NCI-H82 treated with DMSO at 0.1 percent for 48 hours (cell line): ENCODE results near the gene PIK3R6.

Experiments used
- DNase-seq: peaks from one replicate; lab custom pipeline; 2025; ENCODE audit not compliant: unreplicated experiment; lab: John Stamatoyannopoulos, UW

Gene PIK3R6, protein sequence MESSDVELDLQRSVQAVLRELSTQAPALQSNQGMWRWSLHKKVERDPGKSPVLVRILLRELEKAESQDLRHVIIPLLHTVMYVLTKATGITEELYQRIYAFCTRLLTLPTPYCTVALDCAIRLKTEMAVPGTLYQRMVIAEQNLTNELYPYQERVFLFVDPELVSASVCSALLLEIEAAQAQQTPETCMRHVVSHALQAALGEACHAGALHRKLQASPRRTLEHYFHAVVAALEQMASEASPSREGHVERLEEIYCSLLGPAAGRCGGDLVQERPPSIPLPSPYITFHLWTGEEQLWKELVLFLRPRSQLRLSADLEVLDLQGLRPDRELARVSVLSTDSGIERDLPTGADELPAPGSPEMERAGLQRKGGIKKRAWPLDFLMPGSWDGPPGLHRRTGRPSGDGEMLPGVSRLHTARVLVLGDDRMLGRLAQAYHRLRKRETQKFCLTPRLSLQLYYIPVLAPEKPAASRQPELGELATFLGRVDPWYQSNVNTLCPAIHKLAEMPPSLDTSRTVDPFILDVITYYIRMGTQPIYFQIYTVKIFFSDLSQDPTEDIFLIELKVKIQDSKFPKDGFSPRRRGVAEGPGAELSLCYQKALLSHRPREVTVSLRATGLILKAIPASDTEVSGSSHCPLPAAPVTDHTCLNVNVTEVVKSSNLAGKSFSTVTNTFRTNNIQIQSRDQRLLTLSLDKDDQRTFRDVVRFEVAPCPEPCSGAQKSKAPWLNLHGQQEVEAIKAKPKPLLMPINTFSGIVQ

GRCh38 chr17:8867361-8867981 lies at the start of gene PIK3R6:
PIK3R6 (minus strand) TSS chr17:8867674; CDS start chr17:8849794, 17,880 bp downstream.
- DNase-seq: no peak

- DNase-seq: no peak
These were observed 49.0 kb upstream of the PIK3R6 start for GRCh38 chr17:8916466-8916865.

DNA sequence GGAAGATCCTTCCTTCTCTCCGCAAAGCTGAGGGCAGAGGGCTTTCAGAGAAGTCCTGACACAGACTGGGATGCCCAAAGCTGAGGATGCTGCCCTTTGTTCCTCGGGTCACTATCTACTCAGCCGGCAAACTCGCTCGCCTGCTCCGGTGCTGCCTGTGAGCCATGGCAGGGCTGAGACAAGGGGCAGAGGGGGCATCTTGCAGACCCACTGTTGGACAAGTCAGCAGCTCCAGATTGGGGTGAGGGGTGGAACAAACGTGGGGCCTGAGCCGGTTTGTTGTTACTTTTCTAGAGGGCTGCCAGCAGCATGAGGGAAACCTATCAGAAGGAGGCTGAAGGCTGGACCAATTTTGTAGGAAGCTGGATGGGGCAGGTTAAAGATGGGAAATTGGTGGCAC lies 47.1 kb upstream of the PIK3R6 start:
- DNase-seq: no peak

- DNase-seq: no peak
These were observed 46.4 kb upstream of the PIK3R6 start for GRCh38 chr17:8913879-8914278.

DNA sequence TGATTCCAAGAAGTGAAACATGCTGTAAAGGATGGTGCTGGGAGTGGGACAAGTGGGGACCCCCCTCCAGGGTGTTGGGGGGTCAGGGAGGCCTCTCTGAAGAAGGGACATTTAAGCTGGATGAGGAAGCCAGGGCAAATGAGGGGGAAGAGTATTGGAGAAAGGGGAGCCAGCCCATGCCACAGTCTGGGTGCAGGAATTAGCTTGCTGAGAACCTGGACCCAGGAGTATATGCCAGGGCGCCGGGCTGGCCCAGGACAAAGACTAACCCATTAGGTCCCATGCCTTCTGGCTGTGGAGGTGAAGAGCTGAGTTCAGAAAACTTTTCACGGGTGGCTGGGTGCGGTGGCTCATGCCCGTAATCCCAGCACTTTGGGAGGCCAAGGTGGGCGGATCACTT lies 45.6 kb upstream of the PIK3R6 start:
- no peak for DNase-seq

- no peak for DNase-seq
These were observed 44.9 kb upstream of the PIK3R6 start for GRCh38 chr17:8912084-8912981.

DNA sequence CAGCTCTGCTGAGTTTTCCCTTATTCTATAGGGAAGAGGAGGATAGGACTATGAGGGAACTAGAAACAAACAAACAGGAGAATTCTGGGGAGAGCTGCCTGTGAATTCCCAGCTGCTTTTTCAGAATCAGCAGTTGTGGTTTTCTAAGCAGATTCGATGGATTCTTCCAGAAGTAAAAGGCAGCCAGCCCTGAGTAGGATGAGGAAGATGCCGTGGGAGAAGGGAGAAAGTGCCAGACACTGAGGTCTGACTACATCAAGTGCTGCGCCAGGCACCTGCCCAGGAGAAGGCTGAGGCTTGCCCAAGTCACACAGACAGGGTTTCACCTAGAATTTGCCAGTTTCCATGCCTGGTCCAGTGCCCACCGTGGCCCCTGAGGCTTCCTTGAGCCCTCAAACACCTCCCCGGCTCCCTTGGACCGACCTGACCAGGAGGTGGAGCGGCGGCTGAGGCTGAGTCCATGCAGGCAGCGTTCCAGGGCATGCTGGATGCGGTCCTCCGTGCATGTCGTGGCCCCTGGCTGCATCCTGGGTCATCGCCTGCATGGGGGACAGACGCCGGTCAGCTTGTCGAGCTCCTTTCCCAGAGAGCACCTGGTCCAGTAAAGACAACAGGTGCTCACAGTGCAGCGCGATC lies 43.6 kb upstream of the PIK3R6 start:
- no peak for DNase-seq

DNA sequence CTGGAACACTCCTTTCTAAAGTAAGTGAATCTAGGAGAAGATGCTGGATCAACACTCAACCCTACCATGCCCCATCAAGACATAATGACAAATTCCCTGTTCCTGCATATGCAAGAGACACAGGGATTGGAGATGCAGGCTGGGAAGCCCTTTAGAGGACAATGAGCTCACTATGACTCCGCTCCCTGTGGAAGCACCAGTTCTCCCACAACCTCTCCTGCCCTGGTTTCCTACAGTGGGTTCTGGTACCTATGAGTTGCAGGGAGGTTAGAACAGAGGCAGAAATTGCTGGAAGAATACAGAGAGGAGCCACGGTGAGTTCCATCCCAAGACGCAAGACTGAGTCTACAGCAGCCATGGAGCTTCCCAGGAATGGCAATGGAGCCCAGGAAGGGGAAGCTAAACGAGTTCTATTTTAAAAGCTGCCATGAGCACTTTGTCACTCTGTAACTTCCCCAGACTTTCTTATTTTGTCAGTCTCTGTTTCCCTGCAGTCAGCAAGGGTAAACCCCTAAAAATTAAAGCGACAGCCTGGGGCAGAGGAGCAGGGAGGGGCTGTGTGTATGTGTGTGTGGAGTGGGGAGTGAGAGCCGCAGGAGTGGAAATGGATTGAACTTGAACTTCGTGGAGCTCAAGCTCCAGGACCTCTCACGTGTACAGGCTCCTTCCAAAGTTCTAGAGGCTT lies 42.3 kb upstream of the PIK3R6 start:
- DNase-seq: no peak

DNA sequence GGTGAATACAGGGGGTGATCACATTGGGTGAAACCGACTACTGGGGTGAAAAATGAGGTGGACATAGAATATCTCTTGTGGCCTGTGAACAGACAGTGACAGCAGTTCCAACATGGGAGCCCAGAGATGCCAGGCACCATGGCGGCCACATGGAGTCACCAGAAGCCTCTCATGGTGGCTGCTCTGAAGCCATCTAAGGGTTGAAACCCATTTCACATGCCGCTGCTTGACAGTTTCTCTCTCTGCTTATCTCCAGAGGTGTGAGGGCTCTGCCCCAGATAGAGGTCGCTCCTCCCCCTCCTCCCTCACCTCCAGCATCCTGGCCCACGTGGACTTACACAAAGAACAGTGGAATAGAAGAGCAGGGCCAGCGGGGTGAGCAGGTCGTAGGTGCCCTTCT lies 37.9 kb upstream of the PIK3R6 start:
- no peak for DNase-seq

GRCh38 chr17:8904686-8905085 lies 37.2 kb upstream of the PIK3R6 start:
- no peak for DNase-seq

DNA sequence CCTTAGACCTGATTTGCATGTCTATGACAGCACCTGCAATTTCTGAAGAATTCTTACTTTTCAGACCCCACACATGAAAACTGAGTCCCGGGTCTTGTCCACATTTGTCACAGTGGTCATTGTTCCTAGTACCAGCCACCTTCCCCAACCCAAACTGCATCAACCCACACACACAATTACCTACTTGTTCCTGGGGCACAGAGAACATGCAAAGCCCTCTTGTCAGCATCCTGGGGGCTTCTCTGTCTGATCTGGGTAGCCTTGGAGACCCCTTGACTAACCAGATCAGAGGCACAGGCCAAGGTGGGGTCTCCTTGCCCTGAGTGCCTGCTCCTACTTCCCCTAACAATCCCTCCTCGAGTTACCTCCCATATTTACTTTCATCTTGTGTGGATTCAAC lies 36.7 kb upstream of the PIK3R6 start:
- no peak for DNase-seq

GRCh38 chr17:8900626-8901585 lies 33.4 kb upstream of the PIK3R6 start:
- DNase-seq: no peak

- no peak for DNase-seq
These were observed 32.7 kb upstream of the PIK3R6 start for GRCh38 chr17:8900207-8900606.

GRCh38 chr17:8898636-8899035 lies 31.2 kb upstream of the PIK3R6 start:
- no peak for DNase-seq

- no peak for DNase-seq
These were observed 30.7 kb upstream of the PIK3R6 start for GRCh38 chr17:8898126-8898525.

- DNase-seq: no peak
These were observed 29.5 kb upstream of the PIK3R6 start for GRCh38 chr17:8896641-8897635.

GRCh38 chr17:8896087-8896486 lies 28.6 kb upstream of the PIK3R6 start:
- no peak for DNase-seq
